ENCODE measurements around the gene DDR2.
A peak's percentile ranks its signal among the peaks of the same experiment; 100 is the strongest.
"Not testable (repeated sequence)": the region's sequence is repeated elsewhere in the genome, so short reads cannot be mapped to it uniquely, and the experiment has no call there.

The DDR2 gene

DNA sequence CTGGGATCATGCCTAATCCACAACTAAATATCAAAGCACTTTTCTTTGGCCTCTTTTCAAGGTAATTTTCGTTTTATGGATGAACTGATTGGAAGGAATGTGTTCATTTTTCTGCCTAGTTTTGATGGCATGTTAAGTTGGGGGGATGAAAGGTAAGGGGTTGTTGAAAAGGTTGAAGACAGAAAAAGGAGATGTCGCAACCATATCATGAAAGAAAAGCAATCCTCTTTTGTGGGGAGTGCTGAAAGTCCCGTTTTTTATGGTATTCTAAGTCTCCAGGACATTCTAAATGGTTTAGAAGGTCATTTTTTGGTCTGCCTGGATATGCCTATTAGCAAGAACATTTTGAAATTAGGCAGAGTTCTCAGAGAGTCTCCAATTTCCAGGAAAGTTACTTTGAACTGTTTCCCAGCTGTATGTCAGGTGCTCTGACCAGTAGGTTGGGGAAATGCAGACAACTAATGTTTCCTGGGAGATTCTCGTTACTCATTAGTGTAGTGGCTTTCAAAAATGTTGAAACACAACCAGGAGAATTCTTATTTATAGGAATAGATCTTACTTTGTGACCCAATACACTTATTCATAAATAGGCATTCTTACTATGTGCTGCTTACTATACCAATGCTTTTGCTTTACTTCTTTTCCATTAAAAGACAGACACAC lies 164.5 kb downstream of the DDR2 start:
- not testable (repeated sequence) for H3K9me3 ChIP-seq (ENCODE audit: control insufficient read depth, low read length); H4K91ac ChIP-seq (ENCODE audit: low read length); H3K14ac ChIP-seq (ENCODE audit: low read length in 2 of 2); H3K4me2 ChIP-seq (ENCODE audit: low read length, poor library complexity, severe bottlenecking); DNase-seq; H3K27me3 ChIP-seq (ENCODE audit: control insufficient read depth in 1 of 2, insufficient read depth in 1 of 2, low read length in 2 of 2); H2AK5ac ChIP-seq (ENCODE audit: low read length, severe bottlenecking); H2BK12ac ChIP-seq (ENCODE audit: low read length in 2 of 2); H2AFZ ChIP-seq (ENCODE audit: low read depth, low read length); H2BK15ac ChIP-seq (ENCODE audit: low read depth, poor library complexity, severe bottlenecking); H3K79me1 ChIP-seq (replicated peaks; ENCODE audit: low read length, poor library complexity, severe bottlenecking); H3K27ac ChIP-seq (ENCODE audit: low read length, poor library complexity, severe bottlenecking); H3K4ac ChIP-seq (ENCODE audit: low read depth in 1 of 2, low read length in 2 of 2); H3K18ac ChIP-seq (ENCODE audit: low read depth in 1 of 2, low read length in 2 of 2); H2BK120ac ChIP-seq (ENCODE audit: low read depth, low read length); H3K23ac ChIP-seq (ENCODE audit: low read length in 2 of 2); H4K8ac ChIP-seq (ENCODE audit: low read length); H3K9ac ChIP-seq (ENCODE audit: low read length); H3K4me3 ChIP-seq (ENCODE audit: insufficient read depth in 1 of 2, low read depth in 1 of 2, low read length in 2 of 2); H2BK5ac ChIP-seq (ENCODE audit: low read depth, low read length, poor library complexity, severe bottlenecking); H3K4me1 ChIP-seq (ENCODE audit: control insufficient read depth, insufficient read depth, low read depth, low read length)
- WGBS, result 62% methylated on average over 3 of the region's 4 CpGs
- peaks cover 2 to 38% of the 10 kb centered on the region in 2 experiments for H3K36me3 ChIP-seq (ENCODE audit: control insufficient read depth in 1 of 2, insufficient read depth in 2 of 2, low read depth in 1 of 2, low read length in 2 of 2)

DNA sequence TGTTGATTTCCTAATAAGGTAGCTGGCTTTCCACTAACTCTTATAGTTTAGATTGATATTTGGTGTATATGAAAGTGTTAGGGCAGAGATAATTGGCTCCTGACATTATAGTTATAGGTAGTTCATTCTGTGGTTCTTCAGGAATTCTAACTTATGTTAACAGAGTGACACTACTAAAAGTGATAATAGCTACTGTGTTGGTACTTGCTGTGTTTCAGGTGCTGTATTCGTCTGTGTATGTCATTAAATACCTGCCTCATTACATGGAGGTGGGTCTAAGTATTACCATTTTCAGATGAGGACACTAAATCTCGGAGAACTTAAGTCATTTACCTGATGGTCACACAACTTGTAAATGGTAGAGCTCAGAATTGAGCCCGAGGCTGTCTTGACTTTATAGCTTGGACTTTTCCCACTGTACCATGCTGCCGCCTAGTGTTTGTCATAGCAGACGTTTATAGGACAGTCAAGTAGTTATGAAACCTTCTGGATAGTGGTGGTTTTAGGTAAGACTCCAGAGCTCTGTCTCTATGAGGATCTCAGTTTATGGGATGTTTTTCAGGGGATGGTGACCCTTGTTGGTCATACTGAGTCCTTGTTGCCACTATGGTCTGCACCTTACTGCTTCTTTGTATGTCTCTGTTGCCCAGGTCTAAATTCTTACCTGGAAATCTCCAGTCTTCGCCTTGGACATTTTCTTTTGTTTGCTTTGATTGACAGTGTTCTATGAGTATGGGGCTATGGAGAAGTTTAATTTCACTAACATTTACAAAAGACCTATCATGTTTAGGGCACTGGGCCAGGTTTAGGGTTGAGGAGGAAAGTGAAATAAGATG lies 167.9 kb downstream of the DDR2 start:
- 28% methylated on average over 4 of the region's 6 CpGs for WGBS
- not testable (repeated sequence) for H3K27me3 ChIP-seq (ENCODE audit: control insufficient read depth in 1 of 2, insufficient read depth in 1 of 2, low read length in 2 of 2); H2BK120ac ChIP-seq (ENCODE audit: low read depth, low read length); H2BK15ac ChIP-seq (ENCODE audit: low read depth, poor library complexity, severe bottlenecking); H3K4me1 ChIP-seq (ENCODE audit: control insufficient read depth, insufficient read depth, low read depth, low read length); H2AK5ac ChIP-seq (ENCODE audit: low read length, severe bottlenecking); H3K9ac ChIP-seq (ENCODE audit: low read length); H2BK5ac ChIP-seq (ENCODE audit: low read depth, low read length, poor library complexity, severe bottlenecking); H4K8ac ChIP-seq (ENCODE audit: low read length); H3K18ac ChIP-seq (ENCODE audit: low read depth in 1 of 2, low read length in 2 of 2); H2AFZ ChIP-seq (ENCODE audit: low read depth, low read length); H3K9me3 ChIP-seq (ENCODE audit: control insufficient read depth, low read length); H3K23ac ChIP-seq (ENCODE audit: low read length in 2 of 2); H3K14ac ChIP-seq (ENCODE audit: low read length in 2 of 2); H4K91ac ChIP-seq (ENCODE audit: low read length); H3K4me3 ChIP-seq (ENCODE audit: insufficient read depth in 1 of 2, low read depth in 1 of 2, low read length in 2 of 2); H3K79me1 ChIP-seq (replicated peaks; ENCODE audit: low read length, poor library complexity, severe bottlenecking); H3K4ac ChIP-seq (ENCODE audit: low read depth in 1 of 2, low read length in 2 of 2); H3K4me2 ChIP-seq (ENCODE audit: low read length, poor library complexity, severe bottlenecking); H3K27ac ChIP-seq (ENCODE audit: low read length, poor library complexity, severe bottlenecking); H2BK12ac ChIP-seq (ENCODE audit: low read length in 2 of 2)
- DNase-seq, result peak; percentile 77
- peaks cover 0 to 59% of the 10 kb centered on the region in 2 experiments for H3K36me3 ChIP-seq (ENCODE audit: control insufficient read depth in 1 of 2, insufficient read depth in 2 of 2, low read depth in 1 of 2, low read length in 2 of 2)

DNA sequence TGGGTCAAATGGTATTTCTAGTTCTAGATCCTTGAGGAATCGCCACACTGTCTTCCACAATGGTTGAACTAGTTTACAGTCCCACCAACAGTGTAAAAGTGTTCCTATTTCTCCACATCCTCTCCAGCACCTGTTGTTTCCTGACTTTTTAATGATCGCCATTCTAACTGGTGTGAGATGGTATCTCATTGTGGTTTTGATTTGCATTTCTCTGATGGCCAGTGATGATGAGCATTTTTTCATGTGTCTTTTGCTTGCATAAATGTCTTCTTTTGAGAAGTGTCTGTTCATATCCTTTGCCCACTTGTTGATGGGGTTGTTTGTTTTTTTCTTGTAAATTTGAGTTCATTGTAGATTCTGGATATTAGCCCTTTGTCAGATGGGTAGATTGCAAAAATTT lies 175.2 kb downstream of the DDR2 start:
- H3K18ac ChIP-seq (ENCODE audit: low read depth in 1 of 2, low read length in 2 of 2); H2BK12ac ChIP-seq (ENCODE audit: low read length in 2 of 2); H3K4ac ChIP-seq (ENCODE audit: low read depth in 1 of 2, low read length in 2 of 2); H3K4me1 ChIP-seq (ENCODE audit: control insufficient read depth, insufficient read depth, low read depth, low read length); H4K91ac ChIP-seq (ENCODE audit: low read length); H3K9me3 ChIP-seq (ENCODE audit: control insufficient read depth, low read length); H3K4me2 ChIP-seq (ENCODE audit: low read length, poor library complexity, severe bottlenecking); H3K9ac ChIP-seq (ENCODE audit: low read length); H2AFZ ChIP-seq (ENCODE audit: low read depth, low read length); H4K8ac ChIP-seq (ENCODE audit: low read length); DNase-seq; H2BK5ac ChIP-seq (ENCODE audit: low read depth, low read length, poor library complexity, severe bottlenecking); H3K27me3 ChIP-seq (ENCODE audit: control insufficient read depth in 1 of 2, insufficient read depth in 1 of 2, low read length in 2 of 2); H2BK120ac ChIP-seq (ENCODE audit: low read depth, low read length); H3K27ac ChIP-seq (ENCODE audit: low read length, poor library complexity, severe bottlenecking); H3K4me3 ChIP-seq (ENCODE audit: insufficient read depth in 1 of 2, low read depth in 1 of 2, low read length in 2 of 2); H2AK5ac ChIP-seq (ENCODE audit: low read length, severe bottlenecking); H2BK15ac ChIP-seq (ENCODE audit: low read depth, poor library complexity, severe bottlenecking); H3K23ac ChIP-seq (ENCODE audit: low read length in 2 of 2); H3K14ac ChIP-seq (ENCODE audit: low read length in 2 of 2); H3K79me1 ChIP-seq (replicated peaks; ENCODE audit: low read length, poor library complexity, severe bottlenecking): not testable (repeated sequence)
- H3K36me3 ChIP-seq (ENCODE audit: control insufficient read depth in 1 of 2, insufficient read depth in 2 of 2, low read depth in 1 of 2, low read length in 2 of 2), result peaks cover 4 to 34% of the 10 kb centered on the region in 2 experiments
- no CpG with 5 or more reads among the region's 2 CpGs for WGBS

- H2BK15ac ChIP-seq (ENCODE audit: low read depth, poor library complexity, severe bottlenecking); H3K4me1 ChIP-seq (ENCODE audit: control insufficient read depth, insufficient read depth, low read depth, low read length); H2AFZ ChIP-seq (ENCODE audit: low read depth, low read length); H3K4me3 ChIP-seq (ENCODE audit: insufficient read depth in 1 of 2, low read depth in 1 of 2, low read length in 2 of 2); H2AK5ac ChIP-seq (ENCODE audit: low read length, severe bottlenecking); H3K4ac ChIP-seq (ENCODE audit: low read depth in 1 of 2, low read length in 2 of 2); H3K14ac ChIP-seq (ENCODE audit: low read length in 2 of 2); H3K79me1 ChIP-seq (replicated peaks; ENCODE audit: low read length, poor library complexity, severe bottlenecking); DNase-seq; H3K23ac ChIP-seq (ENCODE audit: low read length in 2 of 2); H3K18ac ChIP-seq (ENCODE audit: low read depth in 1 of 2, low read length in 2 of 2); H2BK12ac ChIP-seq (ENCODE audit: low read length in 2 of 2); H3K36me3 ChIP-seq (ENCODE audit: control insufficient read depth in 1 of 2, insufficient read depth in 2 of 2, low read depth in 1 of 2, low read length in 2 of 2); H2BK5ac ChIP-seq (ENCODE audit: low read depth, low read length, poor library complexity, severe bottlenecking); H3K27me3 ChIP-seq (ENCODE audit: control insufficient read depth in 1 of 2, insufficient read depth in 1 of 2, low read length in 2 of 2); H4K8ac ChIP-seq (ENCODE audit: low read length); H3K9me3 ChIP-seq (ENCODE audit: control insufficient read depth, low read length); H2BK120ac ChIP-seq (ENCODE audit: low read depth, low read length); H3K27ac ChIP-seq (ENCODE audit: low read length, poor library complexity, severe bottlenecking); H4K91ac ChIP-seq (ENCODE audit: low read length); H3K4me2 ChIP-seq (ENCODE audit: low read length, poor library complexity, severe bottlenecking); H3K9ac ChIP-seq (ENCODE audit: low read length): not testable (repeated sequence)
- 100% methylated on average over 1 of the region's 2 CpGs for WGBS
Measured at GRCh38 chr1:162812357-162812756, 180.1 kb downstream of the DDR2 start.
